LHCN-M2 (cell line): Measurements from ENCODE around the gene TIMMDC1. TPM values are rescaled to one million over a fixed set of nuclear protein-coding genes. Genes with fewer than 3 reads are reported as not detected.
A peak's percentile ranks its signal among the peaks of the same experiment; 100 is the strongest.
"Not testable (repeated sequence)": the region's sequence is repeated elsewhere in the genome, so short reads cannot be mapped to it uniquely, and the experiment has no call there.

Experiments used
- DNase-seq: peaks from one replicate; pipeline ENCODE4 v3.0.0-alpha.2; 2012; ENCODE audit warnings: low read depth
- total RNA-seq: library from RNA; depleted of rRNA; stranded (reverse); fragments of >200 nt; gene quantifications from 2 replicates; pipeline ENCODE4 v1.2.3, GENCODE V29; 2014

Gene TIMMDC1
- total RNA-seq, 1 experiment from 2014 or later = 61.1 TPM

GRCh38 chr3:119510690-119511089 is 12.3 kb downstream of the TIMMDC1 start:
- DNase-seq = no peak

- DNase-seq = no peak
Measured at GRCh38 chr3:119514637-119515036, 16.3 kb downstream of the TIMMDC1 start.

GRCh38 chr3:119517112-119517511 is 18.8 kb downstream of the TIMMDC1 start:
- no peak for DNase-seq

GRCh38 chr3:119518026-119518425 is 19.7 kb downstream of the TIMMDC1 start:
- no peak for DNase-seq

- peak; percentile 20 for DNase-seq
Measured at GRCh38 chr3:119524931-119525662, 26.8 kb downstream of the TIMMDC1 start.

- no peak for DNase-seq
Measured at GRCh38 chr3:119527714-119528113, 29.4 kb downstream of the TIMMDC1 start.

- DNase-seq = peak; percentile 79
Measured at GRCh38 chr3:119529883-119530282, 31.5 kb downstream of the TIMMDC1 start.

GRCh38 chr3:119530456-119530855 is 32.1 kb downstream of the TIMMDC1 start:
- DNase-seq = peak; percentile 10

GRCh38 chr3:119531151-119531550 is 32.8 kb downstream of the TIMMDC1 start:
- no peak for DNase-seq

GRCh38 chr3:119534296-119534695 is 35.9 kb downstream of the TIMMDC1 start:
- no peak for DNase-seq

GRCh38 chr3:119536757-119537156 is 38.4 kb downstream of the TIMMDC1 start:
- no peak for DNase-seq

GRCh38 chr3:119538772-119539171 is 40.4 kb downstream of the TIMMDC1 start:
- no peak for DNase-seq

GRCh38 chr3:119541547-119541946 is 43.2 kb downstream of the TIMMDC1 start:
- no peak for DNase-seq

GRCh38 chr3:119542168-119542767 is 43.9 kb downstream of the TIMMDC1 start:
- no peak for DNase-seq

- DNase-seq = no peak
Measured at GRCh38 chr3:119543147-119543546, 44.8 kb downstream of the TIMMDC1 start.

- no peak for DNase-seq
Measured at GRCh38 chr3:119547227-119547626, 48.9 kb downstream of the TIMMDC1 start.

GRCh38 chr3:119548341-119548740 is 50.0 kb downstream of the TIMMDC1 start:
- no peak for DNase-seq

- no peak for DNase-seq
Measured at GRCh38 chr3:119550192-119550910, 52.0 kb downstream of the TIMMDC1 start.

GRCh38 chr3:119551598-119551997 is 53.3 kb downstream of the TIMMDC1 start:
- DNase-seq = no peak

- DNase-seq = not testable (repeated sequence)
Measured at GRCh38 chr3:119552928-119553327, 54.6 kb downstream of the TIMMDC1 start.

GRCh38 chr3:119553823-119554415 is 55.6 kb downstream of the TIMMDC1 start:
- no peak for DNase-seq

- DNase-seq = no peak
Measured at GRCh38 chr3:119555309-119555735, 57.0 kb downstream of the TIMMDC1 start.
